GF-D8 (cell line): ENCODE data around the gene ZFAND3.

ENCODE experiments used
- DNase-seq: peaks from one replicate; lab custom pipeline; 2025; lab: John Stamatoyannopoulos, UW

ZFAND3 gene

GRCh38 chr6:38187811-38188590 lies 368.5 kb downstream of the ZFAND3 start:
- no peak for DNase-seq

GRCh38 chr6:38188677-38189335 lies 369.3 kb downstream of the ZFAND3 start:
- DNase-seq: no peak

- DNase-seq: no peak
These were observed 371.9 kb downstream of the ZFAND3 start for GRCh38 chr6:38191418-38191817.

GRCh38 chr6:38192011-38192410 lies 372.5 kb downstream of the ZFAND3 start:
- no peak for DNase-seq

GRCh38 chr6:38192487-38192886 lies 373.0 kb downstream of the ZFAND3 start:
- DNase-seq: no peak

GRCh38 chr6:38193051-38193450 lies 373.5 kb downstream of the ZFAND3 start:
- DNase-seq: no peak

GRCh38 chr6:38193481-38194281 lies 374.2 kb downstream of the ZFAND3 start:
- DNase-seq: no peak

GRCh38 chr6:38194282-38194572 lies 374.7 kb downstream of the ZFAND3 start:
- DNase-seq: no peak

- no peak for DNase-seq
These were observed 375.1 kb downstream of the ZFAND3 start for GRCh38 chr6:38194589-38194988.

- no peak for DNase-seq
These were observed 375.6 kb downstream of the ZFAND3 start for GRCh38 chr6:38195113-38195635.

- DNase-seq: no peak
These were observed 378.7 kb downstream of the ZFAND3 start for GRCh38 chr6:38198219-38198618.
